ENCODE results near the gene LIN9. TPM values are rescaled to one million over a fixed set of nuclear protein-coding genes. Genes with fewer than 3 reads are reported as not detected.
"Not testable (repeated sequence)": the region's sequence is repeated elsewhere in the genome, so short reads cannot be mapped to it uniquely, and the experiment has no call there.

LIN9 gene
- total and polyA plus RNA-seq, 2 experiments from 2014 or later, result 3.9 to 4.0 TPM

DNA sequence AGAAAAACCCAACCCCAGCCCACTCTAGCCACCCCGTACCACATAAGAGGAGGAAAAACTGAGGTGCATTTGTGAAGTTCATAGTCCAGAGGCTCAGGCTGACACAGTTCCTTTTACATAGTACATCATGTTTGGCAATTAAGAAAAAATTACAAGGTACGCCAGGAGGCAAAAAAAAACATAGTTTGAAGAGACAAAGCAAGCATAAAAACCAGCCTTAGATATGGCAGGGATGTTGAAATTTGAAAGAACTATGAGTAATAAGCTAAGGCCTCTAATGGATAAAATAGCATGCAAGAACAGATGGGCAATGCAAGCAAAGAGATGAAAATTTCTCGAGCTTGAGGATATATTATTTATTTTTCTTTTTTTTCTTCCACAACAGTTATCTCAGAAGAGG lies 53.6 kb downstream of the LIN9 start:
- DNase-seq, result peak; percentile 7
- Histone ChIP-seq H4K20me1 (ENCODE audit: insufficient read depth) (no peaks in the 10 kb centered on the region), H3F3A (ENCODE audit: insufficient read depth) (no peaks in the 10 kb centered on the region), H3K36me3 (ENCODE audit: low read depth) (peaks cover 11% of the 10 kb centered on the region; the same call in 1 of the 2 replicates), H3K27ac (no peak overlapping the region), H3K27me3 (replicated peaks; ENCODE audit: insufficient read depth) (no peaks in the 10 kb centered on the region), H3K9me3 (ENCODE audit: low read depth) (no peaks in the 10 kb centered on the region), H3K9me2 (ENCODE audit: insufficient read depth) (no peaks in the 10 kb centered on the region), H3K4me2 (ENCODE audit: unreplicated experiment) (no peak overlapping the region), H3K4me1 (ENCODE audit: insufficient read depth) (no peaks in the 10 kb centered on the region), H3K79me2 (ENCODE audit: insufficient read depth) (no peaks in the 10 kb centered on the region), H2AFZ (no peak overlapping the region), H3K9ac (no peak overlapping the region), H3K4me3 (no peak overlapping the region)
- in situ Hi-C loops (cut with MboI), result no loop called here
- TF ChIP-seq EZH2phosphoT487 (IDR thresholded peaks at IDR 0.05; ENCODE audit: insufficient read depth, low read depth) (no peak), EZH2 (IDR thresholded peaks at IDR 0.05; ENCODE audit: insufficient read depth, poor library complexity, severe bottlenecking) (no peak)
- WGBS, 2 experiments (ENCODE audit: low coverage in 1 of 2, low lambda C conversion rate in 2 of 2, missing lambda C conversion rate in 2 of 2), result 95 to 97% methylated on average over 3 of the region's 3 CpGs

DNA sequence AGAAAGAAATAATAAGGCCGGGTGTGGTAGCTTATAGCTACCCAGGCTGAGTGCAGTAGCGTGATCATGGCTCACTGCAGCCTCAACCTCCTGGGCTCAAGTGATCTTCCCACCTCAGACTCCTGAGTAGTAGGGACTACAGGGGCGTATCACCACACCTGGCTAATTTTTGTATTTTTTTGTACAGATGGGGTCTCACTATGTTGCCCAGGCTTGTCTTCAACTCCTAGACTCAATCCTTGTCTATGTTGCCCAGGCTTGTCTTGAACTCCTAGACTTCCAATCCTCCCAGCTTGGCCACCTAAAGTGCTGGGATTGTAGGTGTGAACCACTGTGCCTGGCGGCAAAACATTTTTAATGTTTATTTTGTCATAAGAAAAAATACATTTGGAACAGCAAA lies 55.0 kb downstream of the LIN9 start:
- no peaks in the 10 kb centered on the region for H3F3A ChIP-seq (ENCODE audit: insufficient read depth)
- no peaks in the 10 kb centered on the region for H3K9me2 ChIP-seq (ENCODE audit: insufficient read depth)
- H4K20me1 ChIP-seq (ENCODE audit: insufficient read depth), result no peaks in the 10 kb centered on the region
- no peak for TF ChIP-seq EZH2 (IDR thresholded peaks at IDR 0.05; ENCODE audit: insufficient read depth, poor library complexity, severe bottlenecking)
- TF ChIP-seq EZH2phosphoT487 (IDR thresholded peaks at IDR 0.05; ENCODE audit: insufficient read depth, low read depth), result no peak
- no peaks in the 10 kb centered on the region for H3K4me1 ChIP-seq (ENCODE audit: insufficient read depth)
- no peaks in the 10 kb centered on the region for H3K9me3 ChIP-seq (ENCODE audit: low read depth)
- H3K36me3 ChIP-seq (ENCODE audit: low read depth), result no peaks in the 10 kb centered on the region
- H3K27me3 ChIP-seq (replicated peaks; ENCODE audit: insufficient read depth), result no peaks in the 10 kb centered on the region
- H3K79me2 ChIP-seq (ENCODE audit: insufficient read depth), result no peaks in the 10 kb centered on the region
- in situ Hi-C loops (cut with MboI), result no loop called here
- no peak overlapping the region for H2AFZ ChIP-seq
- no peak overlapping the region for H3K27ac ChIP-seq
- no peak overlapping the region for H3K9ac ChIP-seq
- no peak for DNase-seq
- no peak overlapping the region for H3K4me3 ChIP-seq
- WGBS, 2 experiments (ENCODE audit: low coverage in 1 of 2, low lambda C conversion rate in 2 of 2, missing lambda C conversion rate in 2 of 2), result 96% methylated on average over 3 to 4 of the region's 4 CpGs
- no peak overlapping the region for H3K4me2 ChIP-seq (ENCODE audit: unreplicated experiment)

DNA sequence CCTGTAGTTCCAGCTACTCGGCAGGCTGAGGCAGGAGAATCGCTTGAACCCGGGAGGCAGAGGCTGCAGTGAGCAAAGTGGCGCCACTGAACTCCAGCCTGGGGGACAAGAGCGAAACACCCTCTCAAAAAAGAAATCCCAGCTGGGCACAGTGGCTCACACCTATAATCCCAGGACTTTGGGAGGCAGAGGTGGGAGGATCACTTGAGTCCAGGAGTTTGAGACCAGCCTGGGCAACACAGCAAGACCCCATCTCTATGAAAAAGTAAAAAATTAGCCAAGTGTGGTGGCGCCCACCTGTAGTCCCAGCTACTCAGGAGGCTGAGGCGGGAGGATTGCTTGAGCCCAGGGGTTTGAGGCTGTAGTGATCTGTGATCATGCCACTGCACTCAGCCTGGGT lies 56.1 kb downstream of the LIN9 start:
- H3K79me2 ChIP-seq (ENCODE audit: insufficient read depth); H3K9me3 ChIP-seq (ENCODE audit: low read depth); H4K20me1 ChIP-seq (ENCODE audit: insufficient read depth); H3K9ac ChIP-seq; H3K9me2 ChIP-seq (ENCODE audit: insufficient read depth); H3K27ac ChIP-seq; H3K4me1 ChIP-seq (ENCODE audit: insufficient read depth); in situ Hi-C loops (cut with MboI); H2AFZ ChIP-seq; H3K4me3 ChIP-seq; DNase-seq; H3K4me2 ChIP-seq (ENCODE audit: unreplicated experiment); H3K36me3 ChIP-seq (ENCODE audit: low read depth); H3K27me3 ChIP-seq (replicated peaks; ENCODE audit: insufficient read depth); H3F3A ChIP-seq (ENCODE audit: insufficient read depth): not testable (repeated sequence)
- WGBS, 2 experiments (ENCODE audit: low coverage in 1 of 2, low lambda C conversion rate in 2 of 2, missing lambda C conversion rate in 2 of 2), result 97 to 99% methylated on average over 7 of the region's 7 CpGs

GRCh38 chr1:226250511-226250910 lies 58.5 kb downstream of the LIN9 start:
- Histone ChIP-seq H3K9me3 (ENCODE audit: low read depth) (no peaks in the 10 kb centered on the region), H3K4me2 (ENCODE audit: unreplicated experiment) (no peak overlapping the region), H3K36me3 (ENCODE audit: low read depth) (no peaks in the 10 kb centered on the region), H3K27ac (no peak overlapping the region), H3K4me1 (ENCODE audit: insufficient read depth) (no peaks in the 10 kb centered on the region), H3K79me2 (ENCODE audit: insufficient read depth) (no peaks in the 10 kb centered on the region), H3K4me3 (no peak overlapping the region), H3K9me2 (ENCODE audit: insufficient read depth) (no peaks in the 10 kb centered on the region), H4K20me1 (ENCODE audit: insufficient read depth) (no peaks in the 10 kb centered on the region), H3K27me3 (replicated peaks; ENCODE audit: insufficient read depth) (no peaks in the 10 kb centered on the region), H3F3A (ENCODE audit: insufficient read depth) (no peaks in the 10 kb centered on the region), H2AFZ (no peak overlapping the region), H3K9ac (no peak overlapping the region)
- WGBS, 2 experiments (ENCODE audit: low coverage in 1 of 2, low lambda C conversion rate in 2 of 2, missing lambda C conversion rate in 2 of 2), result 95 to 100% methylated on average over 1 of the region's 1 CpG
- no peak for DNase-seq
- TF ChIP-seq EZH2phosphoT487 (IDR thresholded peaks at IDR 0.05; ENCODE audit: insufficient read depth, low read depth) (no peak), EZH2 (IDR thresholded peaks at IDR 0.05; ENCODE audit: insufficient read depth, poor library complexity, severe bottlenecking) (no peak)
- in situ Hi-C loops (cut with MboI), result no loop called here

DNA sequence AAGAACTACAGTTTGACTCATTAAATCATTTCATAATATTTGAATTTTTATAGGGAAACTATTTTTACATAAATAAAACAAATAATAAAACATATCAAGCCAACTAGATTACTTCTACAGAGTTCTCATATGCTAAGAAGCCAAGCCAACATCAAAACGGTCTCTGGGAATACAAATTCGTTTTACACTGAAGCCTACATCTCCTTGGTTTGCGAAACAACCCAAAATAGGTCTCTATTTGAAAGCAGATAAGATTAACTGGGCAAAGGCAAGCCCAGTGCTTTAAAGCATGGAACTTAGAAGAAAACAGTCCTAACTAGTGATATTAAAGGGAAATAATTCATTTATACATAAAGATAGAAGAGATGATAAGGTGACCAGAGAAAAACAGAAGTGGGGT lies 60.2 kb downstream of the LIN9 start:
- H3K9me2 ChIP-seq (ENCODE audit: insufficient read depth), result no peaks in the 10 kb centered on the region

More for the DNA sequence above, 60.2 kb downstream of the LIN9 start:
- in situ Hi-C loops (cut with MboI), result no loop called here
- H3K4me1 ChIP-seq (ENCODE audit: insufficient read depth), result no peaks in the 10 kb centered on the region
- no peak overlapping the region for H3K9ac ChIP-seq
- H2AFZ ChIP-seq, result no peak overlapping the region
- no peak for DNase-seq
- H3K36me3 ChIP-seq (ENCODE audit: low read depth), result no peaks in the 10 kb centered on the region
- no peak overlapping the region for H3K4me2 ChIP-seq (ENCODE audit: unreplicated experiment)
- no peak overlapping the region for H3K4me3 ChIP-seq
- no peak for TF ChIP-seq EZH2 (IDR thresholded peaks at IDR 0.05; ENCODE audit: insufficient read depth, poor library complexity, severe bottlenecking)
- no peak for TF ChIP-seq EZH2phosphoT487 (IDR thresholded peaks at IDR 0.05; ENCODE audit: insufficient read depth, low read depth)
- no peaks in the 10 kb centered on the region for H3K9me3 ChIP-seq (ENCODE audit: low read depth)
- no peaks in the 10 kb centered on the region for H3K27me3 ChIP-seq (replicated peaks; ENCODE audit: insufficient read depth)
- no peak overlapping the region for H3K27ac ChIP-seq
- WGBS, 2 experiments (ENCODE audit: low coverage in 1 of 2, low lambda C conversion rate in 2 of 2, missing lambda C conversion rate in 2 of 2), result 77 to 80% methylated on average over 3 of the region's 3 CpGs
- H3F3A ChIP-seq (ENCODE audit: insufficient read depth), result no peaks in the 10 kb centered on the region
- no peaks in the 10 kb centered on the region for H4K20me1 ChIP-seq (ENCODE audit: insufficient read depth)
- no peaks in the 10 kb centered on the region for H3K79me2 ChIP-seq (ENCODE audit: insufficient read depth)
